Transverse colon (tissue), 4 donors: ENCODE results near the gene LEP.

Experiments
- CTCF ChIP-seq, 5 experiments: fragments of 200-600 bp in 3 of 5; fragments of 450-650 bp in 2 of 5; sonication (generic) in 3 of 5; IDR thresholded peaks; 1 replicate in 2 of 5; 2 replicates in 3 of 5; pipeline ENCODE4 v1.5.1; 2016 to 2017; ENCODE audit warnings: antibody characterized with exemption in 5 of 5, inconsistent platforms in 3 of 5, mild to moderate bottlenecking in 2 of 5, moderate library complexity in 1 of 5
- POLR2A ChIP-seq: fragments of 450-650 bp; IDR thresholded peaks from one replicate; pipeline ENCODE4 v1.6.1; 2016; ENCODE audit warnings: antibody characterized with exemption, mild to moderate bottlenecking, moderate library complexity
- POLR2AphosphoS5 ChIP-seq, 3 donors: sonication (generic); formaldehyde crosslinking; IDR thresholded peaks; one replicate each; pipeline ENCODE4 v1.6.1; 2016; ENCODE audit warnings: antibody characterized with exemption in 3 of 3

DNA sequence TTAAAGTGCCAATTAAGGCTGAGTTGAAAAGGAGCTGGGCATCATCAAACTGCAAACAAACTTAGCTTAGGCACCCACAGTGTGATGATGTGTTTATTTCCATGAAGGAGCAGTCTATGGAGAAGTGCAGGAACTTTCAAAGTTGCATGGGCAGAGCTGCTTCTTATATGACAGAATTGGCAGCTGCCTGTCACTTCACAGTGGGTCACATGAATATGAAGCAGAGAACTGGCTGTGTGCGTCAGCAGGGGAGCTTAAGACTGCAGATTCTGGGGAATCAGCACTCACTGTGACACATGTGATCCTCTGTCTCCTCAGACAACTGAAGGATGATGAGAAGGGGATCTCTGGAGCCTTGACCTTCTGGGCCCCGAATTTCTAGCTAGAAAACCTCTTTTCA lies 66.0 kb downstream of the LEP start:
- TF ChIP-seq POLR2A (no peak), POLR2AphosphoS5 (IDR thresholded peaks at IDR 0.05) (no peak), CTCF (IDR thresholded peaks at IDR 0.05) (no peak)
